ENCODE data around the gene CPED1. TPM values are rescaled to one million over a fixed set of nuclear protein-coding genes. Genes with fewer than 3 reads are reported as not detected.

CPED1 gene
- 30.4 and 32.4 TPM in 2 replicates for total RNA-seq

DNA sequence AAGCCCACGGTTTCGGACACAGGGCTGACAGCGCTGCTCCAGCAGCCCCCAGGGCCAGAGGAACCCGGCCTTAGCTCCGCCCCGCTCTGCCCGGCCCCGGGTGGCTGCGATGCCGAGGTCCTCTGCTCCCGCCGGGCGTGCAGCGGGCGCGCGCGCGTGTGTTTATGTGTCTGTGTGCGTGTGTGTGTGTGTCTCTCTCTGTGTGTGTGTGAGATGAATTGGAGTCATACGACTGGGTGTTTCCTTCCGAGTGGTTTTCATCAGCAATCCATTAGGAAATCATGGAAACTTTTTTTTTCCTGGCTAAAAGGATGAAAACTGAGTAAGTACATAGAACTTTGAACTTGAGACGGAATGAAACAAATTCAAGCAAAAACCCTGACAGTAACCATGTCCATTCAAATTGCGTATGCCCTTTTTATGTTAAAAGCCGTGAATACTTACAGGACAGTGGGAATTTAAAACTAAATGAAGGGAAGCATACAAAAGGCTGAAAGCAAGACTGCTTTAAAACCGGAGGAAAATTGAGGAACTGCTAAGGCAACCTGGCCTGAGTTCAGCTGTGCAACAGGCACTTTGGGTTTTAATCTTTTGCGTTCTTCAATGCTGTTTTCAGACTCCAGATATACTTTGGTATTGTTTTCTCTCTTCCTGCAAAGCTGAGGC lies at the start of gene CPED1:
Gene CPED1, plus strand, starts transcription at position 121 of the 666 bp plus-strand sequence. CDS start 911 bp downstream, outside the sequence.

GRCh38 chr7:120950539-120951308 lies 37.8 kb upstream of the CPED1 start, which contains the start of gene ING3:
ING3 (plus strand) TSS chr7:120950777; CDS start chr7:120950897, 120 bp downstream.

DNA sequence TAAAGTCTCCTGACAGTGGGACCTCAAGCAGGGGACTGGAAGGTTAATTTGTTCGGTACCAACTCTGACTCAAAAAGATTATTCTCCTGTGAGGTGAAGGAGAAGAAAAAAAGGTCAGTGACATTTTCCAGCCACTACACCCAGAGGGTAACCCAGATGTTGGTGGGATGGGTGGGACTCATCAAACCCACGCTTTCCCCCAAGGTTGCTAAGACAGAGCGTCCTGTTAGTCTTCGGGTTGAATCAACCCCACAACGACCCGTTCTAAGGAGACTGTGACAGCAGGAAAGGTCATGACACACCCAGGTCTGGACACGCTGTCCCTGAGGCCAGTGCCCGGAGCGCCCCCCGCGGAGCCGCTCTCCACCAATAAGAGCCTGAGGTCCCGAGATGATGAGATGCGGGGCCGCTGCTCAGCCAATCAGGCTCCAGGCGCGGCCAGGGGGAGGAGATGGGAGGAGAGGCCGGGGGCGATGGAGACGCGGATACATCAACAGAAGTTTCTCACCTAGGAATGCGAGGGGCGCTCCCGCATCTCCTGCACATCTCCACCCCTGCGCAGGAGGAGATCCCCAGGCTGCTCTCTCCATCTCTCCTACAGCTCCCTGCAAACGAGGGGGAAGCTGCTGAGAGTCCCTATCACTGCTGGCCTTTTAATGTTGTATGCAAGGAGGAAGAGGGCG lies 340.1 kb downstream of the CPED1 start, which contains the start of gene WNT16:
Gene WNT16, plus strand, starts transcription at position 493 of the 683 bp plus-strand sequence. CDS start 293 bp downstream, outside the sequence.

Other genes with a start within 250 kb of the CPED1 start
- gene TSPAN12, start 130.6 kb upstream of the CPED1 start, total RNA-seq, result 0.17 and 0.59 TPM in 2 replicates
- 5.6 and 7.2 TPM in 2 replicates for gene ING3, start 37.9 kb upstream of the CPED1 start, total RNA-seq